ENCODE data around the gene IL1RAPL2. TPM values are rescaled to one million over a fixed set of nuclear protein-coding genes. Genes with fewer than 3 reads are reported as not detected.

IL1RAPL2 gene
- total and polyA plus RNA-seq, 5 donors from 2014 or later = not detected

DNA sequence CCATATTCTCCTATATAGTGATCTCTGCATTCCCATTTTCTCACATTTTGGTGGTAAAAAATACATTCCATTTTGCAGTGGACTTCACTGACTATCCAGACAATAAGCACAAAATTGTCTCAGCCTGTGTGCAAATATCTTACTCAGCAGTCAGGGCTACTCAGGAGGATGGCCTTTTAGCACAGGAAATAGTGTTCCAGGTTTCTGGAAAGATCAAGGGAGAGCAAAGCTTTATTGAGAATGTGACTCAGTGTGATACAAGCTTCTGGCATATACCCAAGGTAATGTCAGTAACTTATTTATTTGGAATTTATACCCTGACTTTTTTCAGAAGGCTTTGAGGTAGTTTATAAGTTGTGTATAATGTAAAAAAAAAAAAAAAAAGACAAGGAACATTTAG lies 421.1 kb downstream of the IL1RAPL2 start:
- H3K4me3 ChIP-seq (ENCODE audit: low read depth, low read length) = no peak overlapping the region
- no peaks in the 10 kb centered on the region for H3K27me3 ChIP-seq (ENCODE audit: control insufficient read depth, insufficient read depth, low read length)
- no peaks in the 10 kb centered on the region for H3K4me1 Mint-ChIP-seq
- no peaks in the 10 kb centered on the region for H3K4me1 ChIP-seq (ENCODE audit: control insufficient read depth, insufficient read depth, low read length, poor library complexity, severe bottlenecking)
- H3K4me3 Mint-ChIP-seq = no peak overlapping the region
- no peaks in the 10 kb centered on the region for H3K9me3 Mint-ChIP-seq
- no peaks in the 10 kb centered on the region for H3K36me3 Mint-ChIP-seq
- no peak overlapping the region for H3K27ac ChIP-seq (ENCODE audit: insufficient read depth, low read length, poor library complexity, severe bottlenecking)
- no peaks in the 10 kb centered on the region for H3K27me3 Mint-ChIP-seq
- no peaks in the 10 kb centered on the region for H3K9me3 ChIP-seq (ENCODE audit: control insufficient read depth in 2 of 2, low read length in 2 of 2)
- H3K36me3 ChIP-seq (ENCODE audit: control insufficient read depth, insufficient read depth, low read length) = no peaks in the 10 kb centered on the region
- ATAC-seq (ENCODE audit: low read depth in 2 of 2) (no peak), DNase-seq (no peak)
- no peak overlapping the region for H3K27ac Mint-ChIP-seq

DNA sequence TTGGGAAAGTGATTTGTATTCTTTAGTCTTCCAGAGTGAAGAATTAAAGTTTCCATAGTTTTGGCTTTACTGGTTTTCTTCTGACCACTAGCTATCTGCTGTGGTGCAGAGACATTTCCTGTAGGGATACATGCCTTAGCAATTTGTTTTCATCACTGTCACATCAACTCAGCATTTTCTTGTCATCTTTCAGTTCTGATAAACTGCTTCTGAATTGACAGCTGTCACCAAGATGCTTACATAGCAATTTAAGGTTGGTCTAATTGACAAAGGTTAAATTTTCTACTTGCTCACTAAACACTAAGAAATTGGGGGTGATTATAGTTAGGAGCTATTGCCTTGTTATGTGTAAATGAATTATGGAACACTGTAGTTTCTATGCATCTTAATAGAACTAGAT lies 422.0 kb downstream of the IL1RAPL2 start:
- no peaks in the 10 kb centered on the region for H3K27me3 ChIP-seq (ENCODE audit: control insufficient read depth, insufficient read depth, low read length)
- no peak overlapping the region for H3K27ac ChIP-seq (ENCODE audit: insufficient read depth, low read length, poor library complexity, severe bottlenecking)
- no peaks in the 10 kb centered on the region for H3K4me1 Mint-ChIP-seq
- no peaks in the 10 kb centered on the region for H3K27me3 Mint-ChIP-seq
- H3K4me3 ChIP-seq (ENCODE audit: low read depth, low read length) = no peak overlapping the region
- H3K36me3 ChIP-seq (ENCODE audit: control insufficient read depth, insufficient read depth, low read length) = no peaks in the 10 kb centered on the region
- no peak for DNase-seq
- H3K9me3 ChIP-seq (ENCODE audit: control insufficient read depth in 2 of 2, low read length in 2 of 2) = no peaks in the 10 kb centered on the region
- H3K9me3 Mint-ChIP-seq = no peaks in the 10 kb centered on the region
- H3K36me3 Mint-ChIP-seq = no peaks in the 10 kb centered on the region
- no peak overlapping the region for H3K4me3 Mint-ChIP-seq
- ATAC-seq (ENCODE audit: low read depth in 2 of 2) = no peak
- H3K27ac Mint-ChIP-seq = no peak overlapping the region
- no peaks in the 10 kb centered on the region for H3K4me1 ChIP-seq (ENCODE audit: control insufficient read depth, insufficient read depth, low read length, poor library complexity, severe bottlenecking)

DNA sequence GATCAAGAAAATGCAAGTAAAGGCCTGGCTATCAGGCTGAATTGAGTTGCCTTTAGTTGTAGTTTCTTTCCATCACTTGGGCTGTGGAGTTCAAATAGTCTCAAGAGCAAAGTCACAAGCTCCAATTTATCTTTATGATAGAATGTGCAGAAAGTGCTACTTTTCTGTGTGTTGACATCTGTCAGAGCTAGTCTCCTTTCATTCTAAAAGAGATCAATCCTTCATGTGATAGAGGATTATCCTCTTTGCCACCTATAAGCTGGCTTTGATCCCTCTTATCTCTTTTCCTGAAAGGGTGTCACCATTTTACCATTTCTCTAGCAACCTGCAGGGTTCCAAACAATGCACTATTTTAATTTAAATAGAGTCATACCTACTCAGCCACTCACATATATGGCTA lies 429.5 kb downstream of the IL1RAPL2 start:
- no peaks in the 10 kb centered on the region for H3K4me1 ChIP-seq (ENCODE audit: control insufficient read depth, insufficient read depth, low read length, poor library complexity, severe bottlenecking)
- no peaks in the 10 kb centered on the region for H3K27me3 ChIP-seq (ENCODE audit: control insufficient read depth, insufficient read depth, low read length)
- H3K4me3 Mint-ChIP-seq = no peak overlapping the region
- no peaks in the 10 kb centered on the region for H3K36me3 ChIP-seq (ENCODE audit: control insufficient read depth, insufficient read depth, low read length)
- ATAC-seq (ENCODE audit: low read depth in 2 of 2) (no peak), DNase-seq (no peak)
- no peaks in the 10 kb centered on the region for H3K9me3 ChIP-seq (ENCODE audit: control insufficient read depth in 2 of 2, low read length in 2 of 2)
- H3K4me3 ChIP-seq (ENCODE audit: low read depth, low read length) = no peak overlapping the region
- no peaks in the 10 kb centered on the region for H3K9me3 Mint-ChIP-seq
- H3K4me1 Mint-ChIP-seq = no peaks in the 10 kb centered on the region
- H3K27ac Mint-ChIP-seq = no peak overlapping the region
- H3K27ac ChIP-seq (ENCODE audit: insufficient read depth, low read length, poor library complexity, severe bottlenecking) = no peak overlapping the region
- no peaks in the 10 kb centered on the region for H3K36me3 Mint-ChIP-seq
- H3K27me3 Mint-ChIP-seq = no peaks in the 10 kb centered on the region

DNA sequence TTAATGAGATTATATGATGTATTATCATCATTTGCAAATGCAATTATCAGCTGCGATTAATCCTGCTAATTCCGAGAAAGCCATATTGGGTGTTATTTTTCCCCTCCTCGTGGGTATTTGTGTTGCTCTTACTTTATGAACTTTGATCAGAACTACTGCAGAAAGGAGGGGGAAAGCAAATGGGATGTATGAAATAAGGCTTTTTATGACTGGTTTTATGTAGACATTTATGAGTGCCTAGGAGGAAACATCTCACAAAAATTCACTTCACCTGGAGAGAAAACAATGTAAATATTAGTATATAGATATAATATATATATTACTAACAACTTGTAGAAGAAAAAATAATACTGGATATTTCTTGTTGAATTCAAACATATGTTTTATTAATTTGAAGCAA lies 440.1 kb downstream of the IL1RAPL2 start:
- DNase-seq = no peak
- no peaks in the 10 kb centered on the region for H3K4me1 ChIP-seq (ENCODE audit: control insufficient read depth, insufficient read depth, low read length, poor library complexity, severe bottlenecking)
- no peak for ATAC-seq (ENCODE audit: low read depth in 2 of 2)
- Mint-ChIP-seq H3K9me3 (peaks cover 0 to 5% (median 0%) of the 10 kb centered on the region in 7 donors), H3K27ac (no peak overlapping the region), H3K27me3 (no peaks in the 10 kb centered on the region), H3K4me3 (no peak overlapping the region), H3K36me3 (no peaks in the 10 kb centered on the region), H3K4me1 (no peaks in the 10 kb centered on the region)
- H3K36me3 ChIP-seq (ENCODE audit: control insufficient read depth, insufficient read depth, low read length) = no peaks in the 10 kb centered on the region
- H3K4me3 ChIP-seq (ENCODE audit: low read depth, low read length) = no peak overlapping the region
- H3K27me3 ChIP-seq (ENCODE audit: control insufficient read depth, insufficient read depth, low read length) = no peaks in the 10 kb centered on the region
- no peaks in the 10 kb centered on the region for H3K9me3 ChIP-seq (ENCODE audit: control insufficient read depth in 2 of 2, low read length in 2 of 2)
- H3K27ac ChIP-seq (ENCODE audit: insufficient read depth, low read length, poor library complexity, severe bottlenecking) = no peak overlapping the region

DNA sequence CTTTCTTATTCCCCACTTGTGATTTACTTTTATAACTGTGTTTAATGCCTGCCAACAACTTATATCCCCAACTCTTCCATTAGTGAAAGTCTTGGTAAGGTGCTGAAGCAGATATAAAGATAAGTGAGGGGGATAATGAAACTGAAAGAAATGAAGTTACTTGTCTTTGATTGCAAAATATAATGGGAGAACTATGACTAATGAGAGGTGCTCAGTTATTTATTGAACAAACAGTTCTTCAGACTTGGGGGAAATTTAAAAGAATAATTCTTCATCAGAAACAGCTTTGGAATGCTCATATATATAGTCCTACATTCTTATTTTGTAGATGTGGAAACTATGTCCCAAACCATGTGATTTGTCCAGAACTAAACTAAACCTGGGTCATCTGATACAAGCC lies 441.0 kb downstream of the IL1RAPL2 start:
- Histone ChIP-seq H3K36me3 (ENCODE audit: control insufficient read depth, insufficient read depth, low read length) (no peaks in the 10 kb centered on the region), H3K27me3 (ENCODE audit: control insufficient read depth, insufficient read depth, low read length) (no peaks in the 10 kb centered on the region), H3K4me3 (ENCODE audit: low read depth, low read length) (no peak overlapping the region), H3K4me1 (ENCODE audit: control insufficient read depth, insufficient read depth, low read length, poor library complexity, severe bottlenecking) (no peaks in the 10 kb centered on the region), H3K27ac (ENCODE audit: insufficient read depth, low read length, poor library complexity, severe bottlenecking) (no peak overlapping the region), H3K9me3 (ENCODE audit: control insufficient read depth in 2 of 2, low read length in 2 of 2) (no peaks in the 10 kb centered on the region)
- Mint-ChIP-seq H3K4me1 (no peaks in the 10 kb centered on the region), H3K9me3 (peaks cover 0 to 1% (median 0%) of the 10 kb centered on the region in 7 donors), H3K27me3 (no peaks in the 10 kb centered on the region), H3K36me3 (no peaks in the 10 kb centered on the region), H3K27ac (no peak overlapping the region), H3K4me3 (no peak overlapping the region)
- ATAC-seq (ENCODE audit: low read depth in 2 of 2) (no peak), DNase-seq (no peak)

DNA sequence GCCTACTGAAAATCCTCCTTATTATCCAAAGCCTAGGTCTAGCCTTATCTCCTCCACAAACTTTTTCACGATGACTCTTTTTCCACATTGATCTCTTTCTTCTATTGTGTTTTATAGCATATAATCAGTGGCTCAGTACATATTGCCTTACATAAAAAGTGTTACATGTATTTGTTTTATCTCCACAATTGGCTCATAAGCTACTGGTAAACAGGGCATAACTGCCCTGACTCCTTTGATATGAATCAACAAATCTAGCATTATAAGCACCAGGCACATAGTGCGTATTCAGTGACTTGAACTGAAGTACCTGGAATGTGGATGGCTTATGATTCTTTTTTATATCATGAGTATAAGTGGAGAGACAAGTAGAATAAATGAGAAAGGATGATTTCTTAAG lies 447.7 kb downstream of the IL1RAPL2 start:
- no peak overlapping the region for H3K27ac Mint-ChIP-seq
- H3K9me3 Mint-ChIP-seq = peaks cover 0 to 5% (median 0%) of the 10 kb centered on the region in 7 donors
- no peaks in the 10 kb centered on the region for H3K27me3 Mint-ChIP-seq
- Histone ChIP-seq H3K27ac (ENCODE audit: insufficient read depth, low read length, poor library complexity, severe bottlenecking) (no peak overlapping the region), H3K4me3 (ENCODE audit: low read depth, low read length) (no peak overlapping the region), H3K27me3 (ENCODE audit: control insufficient read depth, insufficient read depth, low read length) (no peaks in the 10 kb centered on the region), H3K36me3 (ENCODE audit: control insufficient read depth, insufficient read depth, low read length) (no peaks in the 10 kb centered on the region), H3K9me3 (ENCODE audit: control insufficient read depth in 2 of 2, low read length in 2 of 2) (no peaks in the 10 kb centered on the region), H3K4me1 (ENCODE audit: control insufficient read depth, insufficient read depth, low read length, poor library complexity, severe bottlenecking) (no peaks in the 10 kb centered on the region)
- H3K4me3 Mint-ChIP-seq = no peak overlapping the region
- H3K36me3 Mint-ChIP-seq = no peaks in the 10 kb centered on the region
- H3K4me1 Mint-ChIP-seq = no peaks in the 10 kb centered on the region
- DNase-seq = no peak
- ATAC-seq (ENCODE audit: low read depth in 2 of 2) = no peak

DNA sequence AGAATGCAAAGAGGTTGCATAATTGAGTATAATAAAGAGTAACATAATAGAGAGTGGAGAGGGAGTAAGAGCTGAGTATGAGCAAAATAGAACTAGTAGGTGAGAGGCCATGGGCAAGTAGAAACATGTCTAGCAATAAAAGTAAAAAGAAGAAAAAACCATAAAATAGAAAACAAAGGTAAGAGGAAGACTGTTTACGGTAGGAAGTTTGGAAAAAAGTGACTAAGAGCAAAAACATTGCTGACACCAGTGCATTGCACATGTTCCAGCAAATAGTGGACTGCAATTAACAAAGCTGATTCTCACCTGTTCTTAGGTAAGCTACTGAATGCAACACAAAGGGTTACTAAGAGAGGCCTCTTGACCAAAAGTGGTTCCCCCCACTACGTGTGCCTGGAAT lies 451.6 kb downstream of the IL1RAPL2 start:
- Histone ChIP-seq H3K36me3 (ENCODE audit: control insufficient read depth, insufficient read depth, low read length) (no peaks in the 10 kb centered on the region), H3K27me3 (ENCODE audit: control insufficient read depth, insufficient read depth, low read length) (no peaks in the 10 kb centered on the region), H3K27ac (ENCODE audit: insufficient read depth, low read length, poor library complexity, severe bottlenecking) (no peak overlapping the region), H3K4me3 (ENCODE audit: low read depth, low read length) (no peak overlapping the region), H3K4me1 (ENCODE audit: control insufficient read depth, insufficient read depth, low read length, poor library complexity, severe bottlenecking) (no peaks in the 10 kb centered on the region), H3K9me3 (ENCODE audit: control insufficient read depth in 2 of 2, low read length in 2 of 2) (no peaks in the 10 kb centered on the region)
- H3K27ac Mint-ChIP-seq = no peak overlapping the region
- no peaks in the 10 kb centered on the region for H3K36me3 Mint-ChIP-seq
- H3K9me3 Mint-ChIP-seq = peaks cover 0 to 8% (median 0%) of the 10 kb centered on the region in 7 donors
- H3K4me3 Mint-ChIP-seq = no peak overlapping the region
- DNase-seq (no peak), ATAC-seq (ENCODE audit: low read depth in 2 of 2) (no peak)
- no peaks in the 10 kb centered on the region for H3K4me1 Mint-ChIP-seq
- no peaks in the 10 kb centered on the region for H3K27me3 Mint-ChIP-seq

DNA sequence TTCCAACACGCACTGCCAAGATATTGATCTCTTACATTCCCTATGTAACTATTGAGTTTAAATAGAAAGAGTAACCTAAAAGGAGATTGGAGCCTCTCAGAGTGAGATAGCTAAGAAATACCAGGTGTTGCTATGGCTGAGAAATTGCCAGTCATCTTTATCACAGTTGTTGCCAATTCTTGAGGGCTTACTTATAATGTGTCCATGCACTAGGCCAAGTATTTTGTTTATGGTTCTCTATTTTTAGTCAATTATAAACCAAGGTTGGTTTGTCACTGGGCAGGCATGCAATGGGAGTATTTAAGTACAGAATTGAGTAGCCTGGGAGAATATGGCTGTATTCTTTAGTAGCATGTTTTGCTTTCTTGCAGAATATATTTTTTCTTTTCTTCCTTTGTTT lies 452.9 kb downstream of the IL1RAPL2 start:
- no peaks in the 10 kb centered on the region for H3K36me3 Mint-ChIP-seq
- H3K4me3 Mint-ChIP-seq = no peak overlapping the region
- no peak for DNase-seq

More for the DNA sequence above, 452.9 kb downstream of the IL1RAPL2 start:
- H3K27ac ChIP-seq (ENCODE audit: insufficient read depth, low read length, poor library complexity, severe bottlenecking) = no peak overlapping the region
- Mint-ChIP-seq H3K4me1 (no peaks in the 10 kb centered on the region), H3K27me3 (no peaks in the 10 kb centered on the region), H3K9me3 (peaks cover 0 to 6% (median 0%) of the 10 kb centered on the region in 7 donors), H3K27ac (no peak overlapping the region)
- H3K27me3 ChIP-seq (ENCODE audit: control insufficient read depth, insufficient read depth, low read length) = no peaks in the 10 kb centered on the region
- H3K4me3 ChIP-seq (ENCODE audit: low read depth, low read length) = no peak overlapping the region
- no peaks in the 10 kb centered on the region for H3K36me3 ChIP-seq (ENCODE audit: control insufficient read depth, insufficient read depth, low read length)
- H3K4me1 ChIP-seq (ENCODE audit: control insufficient read depth, insufficient read depth, low read length, poor library complexity, severe bottlenecking) = no peaks in the 10 kb centered on the region
- no peak for ATAC-seq (ENCODE audit: low read depth in 2 of 2)
- H3K9me3 ChIP-seq (ENCODE audit: control insufficient read depth in 2 of 2, low read length in 2 of 2) = no peaks in the 10 kb centered on the region

Measured in CD4-positive, CD25-positive, alpha-beta regulatory T cell (primary cell).